Prostate gland (tissue), 2 donors: ENCODE results near the gene GPR61. TPM values are rescaled to one million over a fixed set of nuclear protein-coding genes. Genes with fewer than 3 reads are reported as not detected.
A peak's percentile ranks its signal among the peaks of the same experiment; 100 is the strongest.

ENCODE experiments used
- DNase-seq: peaks from one replicate; pipeline ENCODE4 v3.0.0-alpha.2; 2019; ENCODE audit warnings: low spot score
- H3K27ac ChIP-seq, 2 donors: fragments of 200-600 bp; sonication (generic); 2 replicates each; pipeline ENCODE4 v1.5.1; 2017 to 2019
- H3K27me3 ChIP-seq: fragments of 200-600 bp; sonication (generic); replicated peaks from 2 replicates; pipeline ENCODE4 v1.5.1; 2019; ENCODE audit not compliant: insufficient read depth
- H3K36me3 ChIP-seq, 2 donors: fragments of 200-600 bp; sonication (generic); 1 replicate in 1 of 2; 2 replicates in 1 of 2; pipeline versions ENCODE4 v1.5.1 to v1.8.1; 2017 to 2019
- H3K4me1 ChIP-seq: fragments of 200-600 bp; sonication (generic); replicated peaks from 2 replicates; pipeline ENCODE4 v1.5.1; 2019
- H3K4me3 ChIP-seq, 2 donors: fragments of 200-600 bp; sonication (generic); 2 replicates each; pipeline ENCODE4 v1.5.1; 2017 to 2019
- H3K9me3 ChIP-seq: fragments of 200-600 bp; sonication (generic); 2 replicates; pipeline ENCODE4 v1.5.1; 2017
- POLR2A ChIP-seq: fragments of 450-650 bp; IDR thresholded peaks from one replicate; pipeline ENCODE4 v1.6.1; 2016; ENCODE audit warnings: antibody characterized with exemption, mild to moderate bottlenecking
- POLR2AphosphoS5 ChIP-seq: sonication (generic); formaldehyde crosslinking; IDR thresholded peaks from one replicate; pipeline ENCODE4 v1.6.1; 2017; ENCODE audit warnings: antibody characterized with exemption
- WGBS: methylation state at CpG from one replicate; pipeline ENCODE4 v1.1.5; 2018; 5-methylcytosine and 5-hydroxymethylcytosine counted together
- intact Hi-C: fragments of 100-400 bp; cut with DNase I; formaldehyde crosslinking; loops from one replicate; pipeline ENCODE4 v1.14.2; 2022
- total RNA-seq, 2 donors: library from RNA; depleted of rRNA; stranded (reverse); fragments of >200 nt; gene quantifications; one replicate each; pipeline ENCODE4 v1.1.0, GENCODE V29; 2016
- TF ChIP-seq, protein P1 (sequence below), 4 experiments: fragments of 200-600 bp in 2 of 4; fragments of 450-650 bp in 2 of 4; sonication (generic) in 2 of 4; IDR thresholded peaks; 1 replicate in 3 of 4; 2 replicates in 1 of 4; pipeline ENCODE4 v1.5.1; 2016 to 2019; ENCODE audit warnings: antibody characterized with exemption in 4 of 4, mild to moderate bottlenecking in 2 of 4, moderate library complexity in 2 of 4

Gene GPR61
- total RNA-seq, 2 donors from 2014 or later, result 1.2 TPM; not detected in 1

DNA sequence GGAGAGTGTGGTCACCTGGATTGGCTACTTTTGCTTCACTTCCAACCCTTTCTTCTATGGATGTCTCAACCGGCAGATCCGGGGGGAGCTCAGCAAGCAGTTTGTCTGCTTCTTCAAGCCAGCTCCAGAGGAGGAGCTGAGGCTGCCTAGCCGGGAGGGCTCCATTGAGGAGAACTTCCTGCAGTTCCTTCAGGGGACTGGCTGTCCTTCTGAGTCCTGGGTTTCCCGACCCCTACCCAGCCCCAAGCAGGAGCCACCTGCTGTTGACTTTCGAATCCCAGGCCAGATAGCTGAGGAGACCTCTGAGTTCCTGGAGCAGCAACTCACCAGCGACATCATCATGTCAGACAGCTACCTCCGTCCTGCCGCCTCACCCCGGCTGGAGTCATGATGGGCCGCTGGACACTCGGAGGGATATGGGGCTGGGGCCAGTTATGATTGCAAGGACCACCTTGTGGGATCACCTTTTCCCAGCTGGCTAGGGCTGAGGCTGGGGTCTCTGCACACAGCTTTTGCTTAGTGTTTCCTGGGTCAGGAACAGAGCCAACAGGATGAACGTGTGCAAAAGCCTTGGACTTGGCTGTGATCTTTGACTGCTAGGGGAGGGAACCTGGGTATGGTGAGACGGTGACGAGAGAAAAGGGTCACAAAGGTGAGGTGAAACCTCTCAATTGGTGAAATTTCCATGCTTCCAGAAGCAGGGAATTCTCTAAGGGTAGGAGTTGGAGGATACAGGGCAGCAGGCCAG lies 4.5 kb downstream of the GPR61 start:
- no peaks in the 10 kb centered on the region for H3K4me1 ChIP-seq
- H3K27ac ChIP-seq, result no peak overlapping the region
- H3K4me3 ChIP-seq, result no peak overlapping the region
- DNase-seq, result no peak
- H3K27me3 ChIP-seq, result no peaks in the 10 kb centered on the region
- no peaks in the 10 kb centered on the region for H3K9me3 ChIP-seq
- intact Hi-C loops, result no loop called here
- no peaks in the 10 kb centered on the region for H3K36me3 ChIP-seq
- TF ChIP-seq POLR2A (no peak), POLR2AphosphoS5 (no peak)
- TF ChIP-seq, protein P1, sequence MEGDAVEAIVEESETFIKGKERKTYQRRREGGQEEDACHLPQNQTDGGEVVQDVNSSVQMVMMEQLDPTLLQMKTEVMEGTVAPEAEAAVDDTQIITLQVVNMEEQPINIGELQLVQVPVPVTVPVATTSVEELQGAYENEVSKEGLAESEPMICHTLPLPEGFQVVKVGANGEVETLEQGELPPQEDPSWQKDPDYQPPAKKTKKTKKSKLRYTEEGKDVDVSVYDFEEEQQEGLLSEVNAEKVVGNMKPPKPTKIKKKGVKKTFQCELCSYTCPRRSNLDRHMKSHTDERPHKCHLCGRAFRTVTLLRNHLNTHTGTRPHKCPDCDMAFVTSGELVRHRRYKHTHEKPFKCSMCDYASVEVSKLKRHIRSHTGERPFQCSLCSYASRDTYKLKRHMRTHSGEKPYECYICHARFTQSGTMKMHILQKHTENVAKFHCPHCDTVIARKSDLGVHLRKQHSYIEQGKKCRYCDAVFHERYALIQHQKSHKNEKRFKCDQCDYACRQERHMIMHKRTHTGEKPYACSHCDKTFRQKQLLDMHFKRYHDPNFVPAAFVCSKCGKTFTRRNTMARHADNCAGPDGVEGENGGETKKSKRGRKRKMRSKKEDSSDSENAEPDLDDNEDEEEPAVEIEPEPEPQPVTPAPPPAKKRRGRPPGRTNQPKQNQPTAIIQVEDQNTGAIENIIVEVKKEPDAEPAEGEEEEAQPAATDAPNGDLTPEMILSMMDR (IDR thresholded peaks at IDR 0.05), result no peak
- 69% methylated on average over 14 of the region's 14 CpGs for WGBS

DNA sequence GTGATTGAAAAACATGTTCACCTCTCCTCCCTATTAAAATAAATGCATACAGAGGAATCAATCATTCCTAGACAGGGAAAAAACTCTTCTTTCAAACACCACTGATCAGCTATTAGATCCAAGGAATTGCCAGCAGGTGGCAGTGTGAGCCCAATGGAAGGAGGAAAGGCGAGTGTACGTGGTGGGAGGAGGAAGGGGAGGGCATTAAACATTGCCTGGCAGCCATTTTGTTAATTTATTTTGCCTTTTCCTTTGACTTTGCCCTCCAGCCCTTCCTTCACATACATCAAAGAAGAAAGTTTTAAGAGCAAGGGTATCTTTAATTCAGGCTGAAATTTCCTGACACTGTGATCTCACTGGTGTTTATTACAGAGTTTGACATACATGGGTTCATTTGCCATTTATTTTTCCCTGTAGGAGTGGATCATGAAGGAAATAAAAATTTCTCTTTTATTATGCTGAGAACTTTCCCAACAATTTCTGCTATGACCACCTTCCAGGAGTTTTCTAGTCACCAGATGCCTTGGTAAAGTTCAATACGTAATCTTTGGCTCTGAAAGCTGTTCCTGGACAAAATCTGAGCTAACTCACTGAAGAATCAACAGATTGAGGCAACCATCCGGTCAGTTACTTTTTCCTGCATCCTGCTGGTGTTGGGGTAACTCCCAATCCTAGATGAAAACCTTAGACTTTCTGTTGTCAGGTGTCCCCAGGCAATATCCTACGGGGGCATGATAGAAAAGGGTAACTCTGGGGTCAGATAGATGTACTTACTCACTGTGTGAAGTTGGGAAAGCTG lies 6.8 kb downstream of the GPR61 start:
- Histone ChIP-seq H3K9me3 (no peaks in the 10 kb centered on the region), H3K36me3 (no peaks in the 10 kb centered on the region), H3K4me1 (no peaks in the 10 kb centered on the region), H3K4me3 (peak overlapping the region in 1 of 2 donors; percentile 71), H3K27ac (peak overlapping the region; percentile 95 to 96), H3K27me3 (no peaks in the 10 kb centered on the region)
- TF ChIP-seq, protein P1 (IDR thresholded peaks at IDR 0.05), result peak; percentile 87 to 96 (median 92)
- TF ChIP-seq POLR2AphosphoS5 (peak; percentile 93), POLR2A (peak; percentile 13)
- WGBS, result 30% methylated on average over 5 of the region's 5 CpGs
- intact Hi-C loops, result loop anchor here (2.0 to 5.0 kb wide), 3 partner anchors 86 to 438 kb away; partner anchors contain the start of gene AHCYL1
- DNase-seq, result peak; percentile 88

DNA sequence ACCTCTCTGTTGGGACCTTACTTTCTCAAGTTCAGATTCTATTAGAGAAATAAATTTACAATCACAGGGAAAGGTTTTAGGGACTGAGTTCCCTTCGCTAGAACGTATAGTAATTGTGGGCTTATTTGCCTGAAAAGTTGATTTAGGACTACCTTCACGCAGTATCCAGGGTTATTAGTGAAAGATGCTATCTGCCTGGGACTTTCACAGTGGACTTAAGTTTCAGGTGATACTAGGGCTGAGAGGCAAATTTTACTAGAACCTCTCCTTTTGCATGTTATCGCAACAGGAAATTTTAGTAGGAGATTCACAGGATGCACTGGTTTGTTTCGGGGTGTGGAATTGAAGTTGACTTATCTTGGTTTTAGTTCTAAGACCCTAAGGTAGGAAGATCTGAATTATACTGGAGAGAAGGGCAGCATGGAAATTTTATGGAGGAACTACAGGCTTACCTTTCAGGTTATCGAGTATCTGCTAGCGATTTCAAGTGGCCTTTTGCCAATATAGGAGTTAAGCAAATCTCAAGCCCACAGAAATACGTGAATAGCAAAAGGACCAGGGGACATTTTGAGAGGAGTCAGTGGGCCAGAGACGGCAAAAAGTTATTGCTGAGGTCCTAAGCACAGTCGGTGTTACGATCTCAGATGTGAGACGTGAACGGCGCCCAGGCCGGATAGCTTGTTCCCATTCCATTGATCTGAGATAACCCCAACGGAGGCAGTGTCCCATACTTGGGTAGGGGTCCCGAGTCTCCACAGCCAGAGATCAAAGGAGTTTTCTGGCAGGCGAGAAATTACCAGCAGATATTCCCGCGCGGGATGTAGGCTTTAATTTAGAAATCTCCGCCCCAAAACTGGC lies 8.0 kb downstream of the GPR61 start:
- TF ChIP-seq POLR2AphosphoS5, result no peak
- 8% methylated on average over 22 of the region's 22 CpGs for WGBS
- intact Hi-C loops, result loop anchor here (2.0 to 5.0 kb wide), 3 partner anchors 85 to 437 kb away; partner anchors contain the start of gene AHCYL1
- Histone ChIP-seq H3K27me3 (no peaks in the 10 kb centered on the region), H3K27ac (peak overlapping the region; percentile 95 to 96), H3K4me1 (no peaks in the 10 kb centered on the region), H3K36me3 (no peaks in the 10 kb centered on the region), H3K4me3 (peak overlapping the region; percentile 71 to 76), H3K9me3 (no peaks in the 10 kb centered on the region)
- DNase-seq, result peak; percentile 29

DNA sequence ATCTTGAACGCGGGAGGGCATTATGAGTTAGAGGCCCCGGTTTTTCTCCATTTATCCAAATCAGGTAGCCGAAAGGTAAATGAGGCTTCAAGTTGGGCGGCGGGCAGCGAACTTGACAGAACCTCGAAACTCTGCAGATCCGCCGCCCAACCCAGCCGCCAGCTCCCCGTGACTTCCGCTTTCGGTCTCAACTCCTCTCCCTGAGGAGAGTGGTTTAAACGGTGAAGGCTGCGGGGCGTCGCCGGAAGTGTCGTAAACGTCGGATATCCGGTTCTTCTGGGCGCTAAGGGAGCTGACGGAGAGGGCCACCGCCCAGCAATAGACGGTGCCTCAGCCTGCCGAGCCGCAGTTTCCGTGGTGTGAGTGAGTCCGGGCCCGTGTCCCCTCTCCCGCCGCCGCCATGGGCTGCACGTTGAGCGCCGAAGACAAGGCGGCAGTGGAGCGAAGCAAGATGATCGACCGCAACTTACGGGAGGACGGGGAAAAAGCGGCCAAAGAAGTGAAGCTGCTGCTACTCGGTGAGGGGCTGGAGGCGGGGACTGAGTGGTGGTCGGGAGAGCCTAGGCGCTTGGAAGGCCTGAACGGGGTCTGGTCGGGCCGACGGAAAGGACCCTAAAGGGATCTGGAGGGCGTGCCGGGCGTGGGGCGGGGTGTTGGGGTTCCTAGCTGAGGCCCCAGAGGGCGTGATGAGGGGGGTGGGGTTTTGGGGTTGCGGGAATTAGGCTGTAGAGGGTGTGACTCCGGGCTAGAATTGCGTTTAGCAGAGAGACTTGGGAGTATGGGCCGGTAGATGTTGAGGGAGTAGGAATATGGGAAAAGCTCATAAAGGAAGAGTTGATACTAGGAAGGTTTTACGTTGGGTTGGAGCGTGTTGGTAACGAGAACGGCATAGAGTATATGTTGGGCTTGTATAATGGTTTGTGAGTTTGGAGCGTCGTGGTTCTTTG lies 8.9 kb downstream of the GPR61 start, which contains the start of gene GNAI3:
Gene GNAI3, plus strand, starts transcription at position 295 of the 947 bp plus-strand sequence. Its CDS starts 106 bp downstream, at position 401.
- Histone ChIP-seq H3K27me3 (no peaks in the 10 kb centered on the region), H3K36me3 (no peaks in the 10 kb centered on the region), H3K4me1 (no peaks in the 10 kb centered on the region), H3K27ac (peak within 1 kb of the TSS; percentile 95 to 96), H3K9me3 (no peaks in the 10 kb centered on the region), H3K4me3 (peak within 1 kb of the TSS; percentile 71 to 76)
- intact Hi-C loops, result loop anchor here (5.0 kb wide), 1 partner anchor 84 kb away; no protein-coding TSS in a partner anchor
- DNase-seq, result peak; percentile 97
- TF ChIP-seq POLR2A (peak; percentile 99), POLR2AphosphoS5 (peak; percentile 99)
- TF ChIP-seq, protein P1 (IDR thresholded peaks at IDR 0.05), result peak in 1 of 4 experiments; percentile 11
- under 1% methylated on average over 65 of the region's 68 CpGs for WGBS
